GM19395 (cell line): ENCODE data around the gene GDPGP1.

Experiments
- ATAC-seq: cut with Tn5 transposase; IDR thresholded peaks from one replicate; pipeline ENCODE4 v1.9.1; 2021; ENCODE audit warnings: mild to moderate bottlenecking, moderate library complexity; ENCODE audit not compliant: unreplicated experiment

GDPGP1 gene

DNA sequence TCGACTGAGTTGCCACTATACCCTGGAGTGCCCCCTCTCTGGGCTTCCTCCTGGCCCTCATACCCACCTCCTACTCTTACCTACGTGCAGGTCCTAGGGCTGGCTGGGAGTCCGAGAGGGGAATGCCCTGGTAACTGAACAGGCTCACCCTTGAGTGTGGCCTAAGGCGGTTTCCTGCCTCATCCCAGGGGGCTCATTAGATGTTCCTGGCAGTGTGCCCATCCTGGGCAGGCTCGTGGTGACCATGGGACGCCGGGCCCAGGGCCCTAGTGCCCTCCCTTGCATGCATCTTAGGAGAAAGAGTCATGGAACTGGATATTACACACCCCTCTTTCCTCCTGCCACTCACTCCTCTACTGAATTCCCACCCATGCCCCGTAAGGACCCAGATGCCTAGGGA is 30.1 kb upstream of the GDPGP1 start:
- ATAC-seq: no peak

DNA sequence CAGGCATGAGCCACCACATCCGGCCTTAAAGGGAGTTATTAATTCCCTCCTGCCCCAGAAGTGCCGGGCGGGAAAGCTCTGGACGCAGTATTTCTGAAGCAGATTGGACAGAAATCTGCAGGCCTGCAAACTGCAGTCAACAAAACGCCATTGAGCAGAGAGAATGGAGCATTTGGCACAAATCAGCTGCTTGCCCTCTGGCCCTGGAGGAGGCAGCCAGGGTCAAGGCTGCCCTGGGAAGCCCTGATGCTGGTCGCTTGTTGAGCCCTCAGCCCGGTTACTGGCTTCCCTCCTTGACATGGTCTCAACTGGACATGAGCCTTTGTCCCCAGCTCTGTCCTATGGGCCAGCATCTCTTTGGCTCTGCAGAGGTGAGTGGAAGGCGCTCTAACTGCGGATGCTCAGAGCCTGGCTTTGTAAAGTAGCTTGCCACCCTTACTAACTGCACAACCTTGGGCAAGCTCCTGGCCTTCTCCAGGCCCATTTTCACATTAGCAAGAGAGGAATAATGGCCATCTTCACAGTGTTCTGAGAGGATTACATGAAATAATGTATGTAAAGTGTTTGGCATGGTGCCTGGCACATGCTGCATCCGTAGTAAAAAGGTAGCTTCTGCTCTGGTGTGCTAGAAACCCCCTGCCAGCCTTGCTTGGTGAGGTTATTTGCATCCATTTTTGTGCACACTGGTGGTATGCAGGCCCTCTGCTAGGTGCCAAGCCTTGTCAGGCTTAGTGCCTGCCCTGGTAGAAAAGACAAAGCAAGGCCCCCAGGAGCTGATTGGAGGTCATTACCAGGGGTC is 28.8 kb upstream of the GDPGP1 start:
- ATAC-seq: no peak

DNA sequence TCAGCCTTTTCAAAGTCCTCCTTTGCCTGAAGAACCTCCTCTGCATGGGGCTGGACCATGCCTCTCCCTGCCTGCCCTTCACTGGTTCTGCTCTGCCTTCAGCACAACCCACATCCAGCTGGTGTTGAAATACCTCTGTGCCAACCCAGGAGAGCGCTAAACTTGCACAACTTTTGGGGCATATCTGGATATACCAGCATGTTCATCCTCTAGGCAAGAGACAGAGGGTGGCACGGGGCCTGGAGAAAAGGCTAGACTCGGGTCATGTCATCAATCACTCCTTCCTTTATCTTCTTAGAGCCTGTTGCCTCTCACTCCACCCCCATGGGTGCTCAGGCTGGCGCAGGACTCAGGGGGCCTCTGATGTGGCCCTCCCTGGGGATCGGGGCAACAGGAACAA is 28.1 kb upstream of the GDPGP1 start:
- no peak for ATAC-seq

DNA sequence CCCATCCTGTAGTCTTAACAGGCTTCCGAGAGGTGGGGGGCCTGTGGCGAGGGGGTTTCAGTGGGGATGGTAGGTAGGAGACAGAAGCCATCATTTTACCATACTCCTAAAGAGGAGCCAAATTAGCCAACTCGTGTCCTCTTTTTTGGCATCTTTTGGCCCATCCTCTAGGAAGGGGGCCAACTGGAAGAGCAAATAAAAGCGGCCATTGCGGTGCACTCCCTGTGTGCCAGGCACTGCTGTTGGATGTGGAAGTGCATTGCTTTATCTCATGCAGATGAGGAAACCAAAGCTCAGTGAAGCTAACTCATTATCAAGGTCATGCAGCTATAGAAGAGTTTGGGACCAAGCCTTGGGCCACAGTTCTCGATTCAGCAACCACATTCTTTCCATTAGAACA is 26.8 kb upstream of the GDPGP1 start:
- ATAC-seq: no peak

DNA sequence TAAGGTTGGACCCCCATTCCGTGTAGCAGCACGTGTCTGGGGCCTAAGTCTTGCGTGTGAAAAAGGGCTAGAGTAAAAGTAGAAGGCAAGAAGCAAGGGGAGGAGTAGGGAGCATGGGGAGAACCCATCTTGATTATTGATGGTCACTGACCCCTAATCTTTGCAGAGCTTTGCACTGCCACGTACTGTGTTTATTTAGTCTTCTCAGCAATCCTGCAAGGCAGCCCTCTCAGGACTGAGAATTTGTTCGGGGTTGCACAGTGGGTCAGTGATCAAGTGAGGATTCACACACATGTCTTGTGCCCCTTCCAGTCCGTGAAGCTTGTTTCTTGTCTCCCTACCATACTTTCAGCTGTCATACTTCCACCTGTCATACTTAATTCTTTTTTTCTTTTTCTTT is 25.7 kb upstream of the GDPGP1 start:
- ATAC-seq: no peak

DNA sequence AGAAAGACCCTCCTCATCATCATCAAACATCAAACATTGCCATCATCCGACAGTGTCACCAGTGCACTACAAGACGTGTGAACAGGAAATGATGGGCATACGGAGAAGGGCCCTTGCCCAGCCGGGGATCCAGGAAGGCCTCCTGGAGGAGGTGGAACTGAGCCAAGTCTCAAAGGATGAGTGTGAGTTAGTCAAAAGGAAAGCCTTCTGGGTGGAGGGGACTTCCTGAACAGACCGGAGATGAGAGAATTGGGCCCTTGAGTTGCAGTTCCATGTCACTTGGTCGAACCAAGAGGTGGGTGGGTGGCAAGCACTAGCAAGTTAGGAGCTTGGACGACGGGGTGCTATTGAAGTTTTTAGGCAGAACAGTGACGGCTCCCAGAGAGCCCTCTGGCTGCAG is 24.4 kb upstream of the GDPGP1 start:
- no peak for ATAC-seq

DNA sequence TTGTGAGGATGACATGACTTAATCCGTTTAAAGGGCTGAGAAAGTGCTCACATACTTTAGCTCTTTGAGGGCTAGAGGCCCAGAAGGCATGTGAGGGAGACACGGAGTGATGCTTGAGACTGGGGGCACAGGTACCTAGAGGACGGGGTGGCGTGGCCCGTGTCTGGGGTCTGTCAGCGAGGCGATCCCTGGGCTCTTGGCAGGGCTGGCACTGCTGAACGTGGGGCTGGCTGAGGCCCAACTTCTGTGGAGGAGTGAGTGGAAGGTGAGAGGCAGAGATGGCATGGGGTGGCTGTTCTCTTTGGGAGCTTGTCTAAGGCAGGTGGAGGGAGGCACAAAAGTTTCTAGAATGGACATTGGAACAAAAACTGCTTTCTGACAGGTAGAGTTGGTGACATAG is 23.4 kb upstream of the GDPGP1 start:
- ATAC-seq: no peak

DNA sequence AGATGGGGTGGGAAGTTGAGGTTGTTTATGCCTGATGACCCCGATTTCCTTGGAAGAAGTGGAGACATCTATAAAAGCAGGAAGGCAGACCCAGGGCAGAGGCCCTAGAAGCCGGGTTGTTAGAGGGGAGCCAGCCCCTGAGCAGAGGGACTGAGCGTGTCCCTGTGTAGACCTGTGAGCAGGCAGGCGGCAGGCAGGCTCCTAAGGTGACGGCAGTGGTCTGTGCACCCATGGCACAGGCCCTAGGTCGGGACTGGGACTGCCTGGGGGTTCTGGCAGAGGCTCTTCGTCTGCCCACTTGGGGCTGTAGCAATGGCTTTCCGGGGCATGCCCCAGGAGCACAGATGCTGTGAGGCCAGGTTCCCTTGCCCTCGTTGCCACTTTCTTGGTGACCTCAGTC is 23.0 kb upstream of the GDPGP1 start:
- ATAC-seq: no peak

DNA sequence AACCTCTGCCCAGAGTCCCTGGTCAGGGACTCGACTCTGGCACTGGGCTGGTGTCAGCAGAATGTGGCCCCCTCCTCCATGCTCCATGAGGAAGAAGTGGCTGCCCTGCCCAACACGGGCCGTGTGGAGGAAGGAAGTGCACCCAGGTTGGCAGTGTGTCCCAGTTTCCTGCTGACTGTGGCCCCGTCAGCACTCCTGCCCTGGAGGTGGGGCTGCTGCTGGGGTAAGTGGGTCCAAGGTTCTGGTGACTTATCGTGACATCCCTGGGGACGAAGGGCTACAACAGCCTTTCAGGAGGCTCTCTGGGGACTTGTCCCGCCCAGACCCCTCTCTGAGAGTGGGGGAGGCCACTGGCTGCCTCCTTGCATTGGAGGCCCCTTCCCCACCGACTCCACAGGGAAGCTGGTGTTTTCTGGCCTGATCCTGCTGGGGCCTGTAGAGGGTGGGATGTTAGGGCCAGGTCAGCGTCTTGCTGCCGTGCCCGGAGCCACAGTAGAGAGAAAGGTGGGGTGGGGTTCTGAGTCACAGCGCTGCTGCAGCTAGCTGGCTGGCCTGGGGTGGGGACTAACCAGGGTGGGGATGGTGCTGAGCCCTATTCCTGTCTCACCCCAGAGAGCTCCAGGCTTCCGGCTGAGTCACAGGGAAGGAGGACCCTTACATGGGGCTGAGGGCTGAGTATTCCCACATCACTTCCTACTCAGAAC is 22.4 kb upstream of the GDPGP1 start:
- ATAC-seq: no peak

DNA sequence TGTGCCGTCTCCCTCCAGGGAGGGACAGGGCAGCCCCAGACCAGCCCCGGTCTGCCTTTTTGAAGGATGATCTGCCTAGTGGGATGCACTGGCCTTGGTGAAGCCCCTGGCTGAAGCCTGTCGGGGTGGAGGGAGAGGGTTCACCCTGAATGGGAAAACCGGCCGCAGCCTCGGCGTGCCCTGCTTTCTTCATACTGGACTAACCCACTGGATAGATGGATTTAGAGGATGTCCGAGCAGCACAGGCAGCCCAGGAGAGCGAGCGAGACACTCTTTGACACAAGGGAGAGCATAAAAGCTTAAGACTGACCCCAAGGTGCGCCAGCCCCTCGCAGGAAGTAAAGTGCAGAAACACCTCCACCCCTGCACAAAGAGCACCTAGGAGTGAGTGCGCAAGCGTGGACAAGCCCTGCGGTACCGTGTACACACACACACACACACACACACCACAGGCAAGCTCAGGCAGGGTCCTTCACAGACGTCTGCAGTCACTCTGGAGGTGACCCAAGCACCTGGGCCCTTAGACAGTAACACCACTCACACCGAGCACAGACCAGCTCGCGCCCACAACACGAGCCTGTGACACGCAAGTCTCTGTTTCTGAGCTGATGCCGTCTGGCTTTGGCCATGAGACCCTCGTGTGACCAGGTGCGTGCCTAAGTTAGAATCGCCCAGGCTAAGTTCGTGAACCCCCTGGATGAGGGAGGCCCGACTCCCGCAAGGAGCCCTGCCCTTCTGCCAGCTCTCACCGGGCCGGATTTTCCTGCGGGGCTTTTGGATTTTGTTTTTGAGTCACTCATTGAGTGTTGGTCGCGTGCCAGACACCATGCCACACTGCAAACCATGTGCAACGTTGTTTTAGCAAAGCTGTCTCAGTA is 21.5 kb upstream of the GDPGP1 start:
- no peak for ATAC-seq

DNA sequence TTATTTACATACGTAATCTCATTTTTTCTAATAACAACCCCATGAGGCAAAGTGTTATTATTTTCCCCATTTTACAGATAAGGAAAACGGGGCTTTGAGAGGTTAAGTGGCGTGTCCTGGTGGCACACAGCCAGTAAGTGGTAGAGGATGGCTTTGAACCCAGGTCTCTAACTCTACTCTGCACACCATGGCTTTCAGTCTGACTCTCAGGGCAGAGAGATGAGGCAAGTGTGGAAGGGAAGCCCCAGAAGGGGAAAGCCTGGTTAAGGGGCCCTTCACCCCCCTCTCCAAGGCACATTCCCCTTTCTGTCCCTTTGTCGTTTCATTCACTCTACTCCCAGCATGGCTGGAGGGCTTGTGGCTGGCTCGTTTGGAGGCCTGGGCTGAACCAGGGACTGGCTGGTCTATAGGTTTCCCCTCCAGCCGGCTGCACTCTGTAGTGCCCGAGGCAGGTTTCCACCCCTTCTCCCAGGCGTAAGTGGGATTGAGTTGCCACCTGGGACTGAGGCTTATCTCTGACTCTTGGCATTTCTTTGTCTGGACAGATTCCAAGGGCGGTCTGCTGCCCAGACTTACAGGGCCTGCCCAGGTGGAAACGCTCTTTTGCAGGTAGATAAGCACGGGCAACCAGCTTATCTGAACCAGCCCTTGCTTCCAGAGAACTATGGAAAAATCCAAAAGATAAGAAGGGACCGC is 20.7 kb upstream of the GDPGP1 start:
- ATAC-seq: no peak

DNA sequence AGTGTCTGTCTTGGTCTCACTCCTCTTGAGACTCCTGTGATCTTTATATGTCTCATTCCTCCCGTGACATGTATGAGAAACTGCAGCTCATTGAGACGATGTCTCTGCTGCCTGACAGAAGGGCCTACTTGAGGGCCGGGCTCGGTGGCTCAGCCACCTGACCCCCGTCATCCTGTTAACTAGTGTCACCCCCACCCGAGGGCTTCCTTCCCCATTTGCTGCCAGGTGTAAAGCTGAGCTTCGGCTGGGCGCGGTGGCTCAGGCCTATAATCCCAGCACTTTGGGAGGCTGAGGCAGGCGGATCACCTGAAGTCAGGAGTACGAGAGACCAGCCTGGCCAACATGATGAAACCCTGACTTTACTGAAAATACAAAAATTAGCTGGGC is 20.2 kb upstream of the GDPGP1 start:
- no peak for ATAC-seq

DNA sequence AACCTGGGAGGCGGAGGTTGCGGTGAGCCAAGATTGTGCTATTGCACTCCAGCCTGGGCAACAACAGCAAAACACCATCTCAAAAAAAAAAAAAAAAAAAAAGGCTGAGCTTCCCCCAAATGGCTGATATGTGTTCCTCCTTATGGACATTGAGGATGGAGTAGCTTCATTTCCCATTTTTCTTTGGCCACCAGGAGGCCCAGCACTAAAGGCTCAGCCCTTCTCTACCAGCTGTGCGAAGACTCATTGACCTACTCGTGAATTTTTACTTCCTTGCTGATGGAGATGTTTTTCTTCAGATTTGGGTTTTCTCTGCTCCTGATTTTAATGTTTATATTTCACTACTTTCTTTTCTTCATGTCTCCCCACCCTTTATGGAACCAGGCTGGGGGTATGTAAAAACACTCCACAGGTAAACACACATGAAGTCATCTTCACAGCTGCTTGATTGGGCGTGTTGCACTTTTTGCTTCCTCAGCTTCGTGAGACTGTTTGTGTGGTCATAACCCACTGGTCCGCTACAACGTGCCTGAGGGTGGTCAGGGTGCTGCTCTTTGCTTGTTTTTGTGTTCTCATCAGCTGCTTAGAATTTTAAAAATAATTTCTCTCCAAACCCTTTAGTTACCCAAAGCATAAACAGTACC is 19.3 kb upstream of the GDPGP1 start:
- ATAC-seq: no peak

DNA sequence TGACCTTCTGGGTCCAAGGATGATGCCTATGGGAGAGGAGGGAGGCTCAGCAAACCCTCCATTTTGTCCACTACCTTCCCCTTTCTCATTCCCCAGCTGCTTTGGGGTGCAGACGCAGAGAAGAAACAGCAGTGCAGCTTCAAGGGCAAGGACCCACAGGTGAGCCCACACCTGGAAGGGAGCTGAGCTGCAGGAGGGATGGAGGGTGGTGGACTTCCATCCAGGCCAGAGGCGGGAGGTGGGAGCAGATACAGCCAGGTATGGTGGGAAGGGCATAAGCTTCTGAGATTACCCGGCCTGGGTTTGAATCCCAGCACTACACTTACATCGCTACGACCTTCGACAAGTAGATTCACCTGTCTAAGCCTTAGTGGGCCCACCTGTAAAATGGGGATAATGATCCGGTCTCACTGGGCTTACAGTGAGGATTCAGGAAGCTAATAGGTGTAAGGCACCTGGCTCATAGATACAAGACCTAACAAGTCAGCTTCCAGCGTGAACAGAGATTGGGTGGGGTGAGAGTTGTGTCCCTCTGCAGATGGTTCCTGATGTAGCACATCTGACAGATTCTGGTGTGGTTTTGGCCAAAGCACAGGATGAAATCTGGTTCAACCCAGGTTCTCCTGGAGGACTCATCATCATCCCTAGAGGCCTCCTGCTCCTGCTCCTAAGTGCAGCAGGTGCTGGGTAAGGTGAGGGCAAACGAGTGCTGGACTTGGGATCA is 16.2 kb upstream of the GDPGP1 start:
- no peak for ATAC-seq

DNA sequence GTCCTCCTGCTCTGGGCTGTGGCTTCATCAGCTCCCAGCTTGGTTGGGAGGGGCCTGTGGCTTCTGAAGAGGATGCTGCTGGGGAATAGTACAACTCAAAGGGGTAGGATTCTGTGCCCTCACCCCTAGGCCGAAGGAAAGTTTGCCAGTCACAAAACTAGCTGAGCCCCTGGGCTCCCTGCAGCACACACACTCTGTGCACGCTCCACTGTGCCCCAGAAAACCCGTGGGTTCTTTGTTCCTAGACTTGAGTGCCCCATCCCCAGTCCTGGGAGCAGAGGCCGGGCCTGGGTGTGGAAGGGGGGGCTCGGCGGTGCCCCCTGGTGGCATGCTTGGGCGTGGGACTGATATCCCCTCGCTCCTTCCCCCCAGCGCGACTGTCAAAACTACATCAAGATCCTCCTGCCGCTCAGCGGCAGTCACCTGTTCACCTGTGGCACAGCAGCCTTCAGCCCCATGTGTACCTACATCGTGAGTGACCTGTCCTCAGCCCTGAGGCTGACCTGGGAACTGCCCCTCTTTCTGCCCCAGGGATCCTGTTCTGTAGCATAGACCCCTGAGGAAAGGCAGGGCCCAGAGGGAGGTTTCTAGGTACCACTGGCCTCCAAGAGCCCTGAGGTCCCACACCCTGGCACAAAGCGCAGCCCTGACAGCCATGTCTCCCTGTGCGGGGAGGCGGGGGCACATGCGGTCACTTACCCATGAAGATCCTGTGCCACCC is 14.4 kb upstream of the GDPGP1 start:
- ATAC-seq: no peak

DNA sequence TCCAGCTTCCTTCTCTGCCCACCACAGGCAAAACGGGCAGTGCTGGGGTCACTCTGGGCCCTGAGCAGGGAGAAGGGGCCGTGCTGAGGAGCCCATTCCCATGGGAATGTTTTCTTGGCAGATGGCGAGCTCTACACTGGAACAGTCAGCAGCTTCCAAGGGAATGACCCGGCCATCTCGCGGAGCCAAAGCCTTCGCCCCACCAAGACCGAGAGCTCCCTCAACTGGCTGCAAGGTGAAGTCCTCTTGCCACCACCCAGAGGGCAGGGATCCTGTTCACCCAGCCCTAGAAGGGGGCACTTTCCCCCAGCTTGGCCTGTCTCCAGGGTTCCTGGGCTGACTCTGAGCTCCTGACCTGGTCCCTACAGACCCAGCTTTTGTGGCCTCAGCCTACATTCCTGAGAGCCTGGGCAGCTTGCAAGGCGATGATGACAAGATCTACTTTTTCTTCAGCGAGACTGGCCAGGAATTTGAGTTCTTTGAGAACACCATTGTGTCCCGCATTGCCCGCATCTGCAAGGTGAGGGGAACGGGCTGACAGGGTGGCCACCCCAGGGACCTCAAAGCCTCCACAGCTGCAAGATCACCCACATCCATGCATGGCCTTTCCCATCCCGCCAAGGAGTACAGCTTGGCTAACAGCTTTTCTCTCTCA is 12.6 kb upstream of the GDPGP1 start:
- no peak for ATAC-seq

DNA sequence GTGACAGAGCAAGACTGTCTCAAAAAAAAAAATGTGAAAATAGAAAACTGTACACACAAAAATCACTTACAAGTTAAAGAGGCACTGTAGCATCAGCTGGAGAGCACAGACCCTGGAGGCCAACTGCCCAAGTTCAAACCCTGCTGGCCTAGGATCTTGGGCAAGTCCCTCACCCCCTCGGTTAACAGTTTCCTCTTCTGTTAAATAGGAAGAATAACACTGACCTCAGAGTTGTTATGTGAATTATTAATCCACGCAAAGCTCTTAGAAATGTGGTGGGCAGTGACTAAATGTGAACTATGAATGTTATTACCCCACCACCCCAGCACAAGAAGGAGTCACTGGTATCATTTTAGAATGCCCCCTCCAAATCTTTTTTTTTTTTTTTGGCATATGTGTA is 11.5 kb upstream of the GDPGP1 start:
- ATAC-seq: no peak

DNA sequence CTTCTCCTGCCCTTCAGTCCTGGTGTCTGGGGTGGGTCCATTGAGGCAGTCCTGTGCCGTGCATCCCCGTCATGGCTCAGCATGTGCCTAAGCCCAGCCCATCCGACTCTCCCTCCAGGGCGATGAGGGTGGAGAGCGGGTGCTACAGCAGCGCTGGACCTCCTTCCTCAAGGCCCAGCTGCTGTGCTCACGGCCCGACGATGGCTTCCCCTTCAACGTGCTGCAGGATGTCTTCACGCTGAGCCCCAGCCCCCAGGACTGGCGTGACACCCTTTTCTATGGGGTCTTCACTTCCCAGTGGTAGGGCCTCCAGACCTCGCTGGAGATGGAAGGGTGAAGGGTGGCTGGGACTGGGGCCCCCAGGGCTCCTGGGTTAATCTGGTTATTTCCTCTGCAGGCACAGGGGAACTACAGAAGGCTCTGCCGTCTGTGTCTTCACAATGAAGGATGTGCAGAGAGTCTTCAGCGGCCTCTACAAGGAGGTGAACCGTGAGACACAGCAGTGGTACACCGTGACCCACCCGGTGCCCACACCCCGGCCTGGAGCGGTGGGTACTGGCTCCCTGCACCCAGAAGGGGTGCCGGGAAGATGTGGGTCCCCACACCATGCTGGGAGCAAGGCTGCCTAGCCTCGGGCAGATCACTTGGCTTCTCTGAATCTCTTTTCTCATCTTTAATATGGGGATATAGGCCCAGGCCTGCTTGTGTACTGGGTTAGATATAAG is 10.4 kb upstream of the GDPGP1 start:
- ATAC-seq: no peak
